Stimulated activated CD4-positive, alpha-beta T cell treated with anti-CD3 and anti-CD28 coated beads, Interleukin-1b, Interleukin-23, amount 100 ng/mL, for 1 hour (primary cell): ENCODE data around the gene CCNT1.
"Not testable (repeated sequence)": the region's sequence is repeated elsewhere in the genome, so short reads cannot be mapped to it uniquely, and the experiment has no call there.

Experiments used
- DNase-seq, 2 donors: peaks; one replicate each; pipeline ENCODE4 v3.0.0-alpha.2; 2020; ENCODE audit warnings: low read depth in 2 of 2

CCNT1 gene

DNA sequence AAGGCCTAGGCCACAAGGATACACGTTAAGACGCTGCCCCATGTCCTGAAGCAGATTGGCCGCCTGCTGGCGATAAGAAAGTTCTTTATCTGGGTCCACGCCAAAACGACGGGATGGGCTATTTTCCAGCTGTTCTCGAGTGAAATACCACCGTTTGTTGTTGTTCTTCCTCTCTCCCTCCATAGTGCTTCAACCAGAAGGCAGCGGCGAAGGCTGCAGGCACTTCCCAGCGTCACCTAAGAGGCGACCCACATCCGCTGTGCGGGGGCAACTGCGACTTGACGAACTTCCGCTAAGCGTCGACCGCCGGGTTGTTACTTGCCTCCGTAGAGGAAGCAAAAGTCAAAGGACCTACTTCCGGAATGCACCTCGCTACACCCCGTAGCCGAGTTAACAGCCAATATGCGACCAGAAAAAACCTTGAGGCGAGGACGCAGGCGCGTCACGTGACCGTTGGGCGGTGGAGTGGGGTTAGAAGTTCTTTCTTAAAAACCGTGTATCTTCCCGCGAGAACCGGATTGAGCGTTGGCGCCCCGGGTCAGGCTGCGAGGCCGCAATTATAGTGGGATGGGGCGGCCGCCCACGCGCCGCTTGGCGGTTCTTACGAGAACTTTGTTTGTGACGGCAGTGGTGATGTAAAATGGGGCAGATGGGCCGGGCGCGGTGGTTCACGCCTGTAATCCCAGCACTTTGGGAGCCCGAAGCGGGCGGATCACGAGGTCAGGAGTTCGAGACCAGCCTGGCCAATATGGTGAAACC lies at the start of gene CCNT1:
CCNT1 (minus strand) TSS at position 215 of the 759 bp plus-strand sequence; CDS start at position 183, 32 bp downstream.
- peak; percentile 89 to 96 for DNase-seq

DNA sequence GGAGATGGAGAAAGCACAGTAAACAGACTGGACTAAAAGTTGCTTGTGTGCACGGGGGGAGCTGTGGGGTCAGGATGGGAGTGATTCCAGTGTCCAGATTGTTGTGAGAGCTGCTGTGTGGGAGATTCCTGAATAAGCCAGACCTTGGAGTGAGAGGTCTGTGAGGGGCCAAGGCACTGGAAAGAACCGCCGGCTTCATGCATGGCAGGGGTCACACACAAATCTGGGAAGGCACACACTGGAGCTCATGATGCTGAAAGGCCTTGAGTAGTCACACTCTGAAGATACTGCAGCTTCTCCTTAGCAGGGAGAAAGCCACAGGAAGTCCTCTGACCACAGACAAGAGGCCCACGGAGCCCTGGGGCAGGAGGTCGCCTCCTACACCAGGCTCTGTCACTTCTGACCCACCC lies 49.3 kb upstream of the CCNT1 start:
- DNase-seq = no peak

DNA sequence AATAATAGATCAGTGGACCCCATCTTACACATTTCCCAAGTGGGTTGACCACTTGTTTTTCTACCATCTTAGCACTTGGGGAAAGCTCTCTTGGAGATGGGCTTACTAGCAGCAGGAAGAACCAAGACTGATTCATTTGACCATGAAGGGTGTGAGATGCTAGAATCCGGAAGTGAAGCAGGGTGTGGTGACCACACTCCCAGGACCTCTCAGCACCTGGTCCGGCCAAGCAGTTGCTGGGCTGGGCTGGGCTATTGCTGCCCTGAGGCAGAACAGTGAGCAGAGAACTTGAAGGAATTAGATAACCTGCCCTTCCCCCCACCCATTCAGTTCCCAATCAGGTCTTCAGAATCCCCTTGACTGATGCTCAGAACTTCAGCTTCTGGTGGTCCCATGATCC lies 48.0 kb upstream of the CCNT1 start:
- no peak for DNase-seq

DNA sequence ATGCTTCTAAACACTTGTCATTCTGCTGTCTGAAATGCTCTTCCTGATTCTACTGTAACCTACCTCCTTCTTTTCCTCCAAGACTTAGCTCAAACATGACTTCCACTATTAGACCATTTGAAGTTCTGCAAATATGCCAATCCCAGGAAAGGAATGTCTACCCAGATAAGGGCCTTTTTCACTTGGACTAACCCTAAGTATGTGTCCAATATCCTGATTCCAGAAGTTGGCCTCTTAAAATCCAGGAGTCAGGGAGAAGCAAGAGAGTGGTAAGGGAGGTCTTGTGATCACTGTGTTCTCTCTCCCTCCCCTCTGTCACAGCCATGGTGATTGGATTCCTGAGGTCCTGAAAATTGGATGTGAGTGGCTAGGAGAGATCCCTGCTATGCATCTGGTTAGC lies 42.2 kb upstream of the CCNT1 start:
- no peak for DNase-seq

DNA sequence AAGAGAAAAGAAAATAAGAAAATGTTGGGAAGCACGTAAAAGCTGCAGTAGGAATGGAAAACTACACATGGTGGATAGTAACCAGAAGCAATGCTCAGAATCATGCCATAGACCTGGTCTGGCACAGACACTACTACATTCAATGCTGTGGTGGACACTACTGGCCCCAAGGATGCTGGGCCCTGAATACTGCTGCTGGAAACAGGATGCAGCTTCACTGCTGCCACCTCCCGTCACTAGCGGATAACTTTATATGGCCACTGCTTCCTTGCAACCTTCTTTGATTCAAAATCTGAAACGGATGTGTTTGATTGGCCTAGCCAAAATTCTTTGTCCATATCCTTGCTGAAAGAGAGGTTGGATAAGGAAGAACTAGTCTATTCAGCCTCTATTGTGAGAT lies 41.7 kb upstream of the CCNT1 start:
- DNase-seq = no peak

DNA sequence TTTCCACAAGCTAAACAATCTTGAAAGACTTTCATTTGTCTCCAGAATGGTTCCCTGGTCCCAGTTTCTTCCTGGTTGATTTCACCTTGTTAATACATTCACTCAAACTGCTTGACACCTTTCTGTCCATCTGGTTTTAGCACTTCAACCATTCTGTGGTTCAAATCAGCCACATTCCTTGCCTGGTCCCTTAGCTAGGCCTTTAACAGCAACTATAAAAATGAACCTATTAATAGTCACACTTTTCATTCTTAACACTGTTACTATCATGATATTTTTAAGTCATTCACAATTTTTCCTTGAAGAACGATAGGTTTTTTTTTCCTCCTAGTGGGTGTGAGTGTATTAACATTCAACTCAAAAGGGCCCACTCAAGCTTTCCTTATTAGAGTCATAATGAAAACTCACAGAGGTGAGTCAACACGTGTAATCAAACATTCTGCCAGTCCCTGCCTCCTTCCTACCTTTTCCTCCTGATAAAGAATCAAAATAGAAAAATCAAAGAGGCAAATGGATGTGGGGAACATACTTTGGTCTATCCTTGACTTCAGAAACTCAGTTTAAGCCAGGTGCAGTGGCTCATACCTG lies 34.4 kb upstream of the CCNT1 start:
- no peak for DNase-seq

DNA sequence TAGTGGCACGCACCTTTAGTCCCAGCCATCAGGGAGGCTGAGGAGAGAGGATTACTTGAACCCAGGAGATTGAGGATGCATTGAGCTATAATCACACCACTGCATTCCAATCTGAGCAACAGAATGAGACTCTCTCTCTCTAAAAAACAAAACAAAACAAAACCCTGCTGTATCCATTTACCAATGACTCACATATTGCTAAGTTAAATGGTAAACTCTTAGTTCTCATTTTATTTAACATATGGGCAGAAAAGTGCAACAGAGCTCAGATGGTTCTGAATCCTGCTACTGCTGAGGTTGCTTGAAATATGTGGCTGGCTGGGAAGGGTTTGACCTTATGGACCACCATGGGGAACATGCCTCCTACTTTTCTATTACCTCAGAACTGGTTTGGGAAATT lies 33.7 kb upstream of the CCNT1 start:
- DNase-seq = no peak

DNA sequence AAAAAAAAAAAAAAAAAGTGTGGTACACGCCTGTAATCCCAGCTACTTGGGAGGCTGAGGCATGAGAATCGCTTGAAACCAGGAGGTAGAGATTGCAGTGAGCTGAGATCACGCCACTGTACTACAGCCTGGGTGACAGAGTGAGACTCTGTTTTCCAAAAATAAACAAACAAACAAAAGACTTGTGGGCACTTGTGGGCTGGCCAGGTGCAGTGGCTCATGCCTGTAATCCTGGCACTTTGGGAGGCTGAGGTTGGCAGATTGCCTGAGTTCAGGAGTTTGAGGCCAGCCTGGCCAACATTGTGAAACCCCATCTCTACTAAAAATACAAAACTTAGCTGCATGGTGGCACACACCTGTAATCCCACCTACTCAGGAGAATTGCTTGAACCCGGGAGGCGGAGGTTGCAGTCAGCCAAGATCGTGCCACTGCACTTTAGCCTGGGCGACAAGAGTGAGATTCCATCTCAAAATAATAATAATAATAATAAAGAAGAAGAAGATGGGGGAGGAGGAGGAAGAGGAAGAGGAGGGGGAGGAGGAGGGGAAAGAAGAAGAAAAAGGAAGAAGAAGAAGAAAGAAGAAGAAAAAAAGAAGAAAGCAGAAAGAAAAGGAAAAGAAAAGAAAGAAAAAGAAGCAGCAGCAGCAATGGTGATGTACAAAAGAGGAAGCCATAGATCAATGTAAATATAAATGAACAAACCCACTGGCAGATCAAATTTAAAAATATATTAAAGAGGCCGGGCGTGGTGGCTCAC lies 27.9 kb upstream of the CCNT1 start:
- DNase-seq = no peak

DNA sequence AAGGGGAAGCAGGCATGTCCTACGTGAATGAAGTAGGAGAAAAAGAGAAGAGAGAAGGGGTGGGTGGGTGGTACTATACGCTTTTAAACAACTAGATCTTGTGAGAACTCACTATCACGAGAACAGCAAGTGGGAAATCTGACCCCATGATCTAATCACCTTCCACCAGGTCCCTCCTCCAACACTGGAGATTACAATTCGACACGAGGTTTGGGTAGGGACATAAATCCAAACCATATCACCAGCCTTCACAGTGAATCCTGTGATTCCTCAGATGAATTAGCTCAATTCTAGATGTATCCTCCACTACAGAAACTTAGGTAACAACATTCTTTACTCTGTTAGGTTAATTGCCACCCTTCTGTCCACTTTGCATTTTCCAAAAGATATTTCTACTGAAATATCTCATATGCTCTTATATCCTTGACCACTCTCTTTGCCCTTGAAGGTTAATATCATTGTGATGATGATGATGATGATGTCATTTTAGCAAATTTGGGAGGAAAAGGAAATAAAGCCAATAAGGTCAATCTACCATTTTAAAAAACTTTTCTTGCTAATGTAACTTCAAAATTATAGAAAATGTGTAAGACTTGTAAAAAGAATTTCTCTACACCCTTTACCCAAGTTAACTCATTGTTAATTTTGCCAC lies 23.2 kb upstream of the CCNT1 start:
- no peak for DNase-seq

DNA sequence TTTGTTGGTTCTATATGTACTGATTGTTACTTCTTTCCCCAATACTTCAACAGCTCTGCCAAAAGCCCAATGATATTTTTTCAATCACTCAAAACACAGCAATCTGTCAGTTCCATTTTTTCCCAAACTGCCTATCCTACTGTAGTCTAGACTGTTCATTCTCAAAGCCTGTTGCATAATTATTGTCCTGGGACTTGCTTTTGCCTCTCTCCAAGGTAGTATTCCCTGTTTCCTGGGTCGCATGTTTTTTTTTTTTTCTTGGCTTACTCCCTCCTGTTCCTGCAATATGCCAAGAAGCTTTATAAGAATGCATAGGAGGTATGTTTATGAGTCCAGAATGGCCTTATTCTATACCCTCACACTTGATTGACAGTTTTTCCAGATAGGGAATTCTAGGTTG lies 19.9 kb upstream of the CCNT1 start:
- no peak for DNase-seq

DNA sequence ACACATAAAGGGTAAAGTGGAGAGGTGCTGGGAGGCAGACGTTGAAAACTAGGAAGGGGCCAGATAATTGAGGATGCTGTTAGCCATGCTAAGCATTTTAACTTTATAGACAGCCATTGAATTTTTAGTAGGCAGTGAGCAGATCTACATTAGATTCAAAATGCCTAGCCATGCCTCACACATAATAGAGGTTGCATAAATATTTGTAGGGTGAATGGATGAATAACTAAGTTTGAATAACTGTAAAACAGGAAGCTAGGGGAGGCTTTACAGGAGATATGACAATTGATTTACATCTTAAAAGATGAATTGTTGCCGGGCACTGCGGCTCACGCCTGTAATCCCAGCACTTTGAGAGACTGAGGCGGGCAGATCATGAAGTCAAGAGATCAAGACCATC lies 12.3 kb upstream of the CCNT1 start:
- no peak for DNase-seq

DNA sequence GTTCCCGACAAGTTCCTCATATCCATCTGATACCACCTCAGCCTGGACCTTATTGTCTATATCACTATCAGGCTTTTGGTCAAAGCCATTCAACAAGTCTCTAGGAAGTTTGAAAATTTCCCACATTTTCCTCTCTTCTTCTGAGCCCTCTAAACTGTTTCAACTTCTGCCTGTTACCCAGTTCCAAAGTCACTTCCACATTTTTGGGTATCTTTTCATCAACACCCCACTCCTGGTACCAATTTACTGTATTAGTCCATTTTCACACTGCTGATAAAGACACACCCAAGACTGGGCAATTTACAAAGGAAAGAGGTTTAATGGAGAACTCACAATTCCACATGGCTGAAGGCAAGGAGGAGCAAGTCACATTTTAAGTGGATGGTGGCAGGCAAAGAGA lies 4.2 kb upstream of the CCNT1 start:
- not testable (repeated sequence) for DNase-seq

DNA sequence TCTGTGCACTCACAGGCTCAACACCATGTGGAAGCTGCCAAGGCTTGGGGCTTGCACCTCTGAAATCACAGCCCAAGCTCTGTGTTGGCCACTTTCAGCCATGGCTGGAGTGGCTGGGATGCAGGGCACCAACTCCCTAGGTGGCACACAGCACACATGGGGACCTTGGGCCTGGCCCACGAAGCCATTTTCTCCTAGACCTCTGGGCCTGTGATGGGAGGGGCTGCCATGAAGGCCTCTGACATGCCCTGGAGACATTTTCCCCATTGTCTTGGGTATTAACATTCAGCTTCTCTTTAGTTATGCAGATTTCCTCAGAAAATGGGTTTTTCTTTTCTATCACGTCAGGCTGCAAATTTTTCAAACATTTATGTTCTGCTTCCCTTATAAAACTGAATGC lies 3.7 kb upstream of the CCNT1 start:
- DNase-seq = not testable (repeated sequence)

DNA sequence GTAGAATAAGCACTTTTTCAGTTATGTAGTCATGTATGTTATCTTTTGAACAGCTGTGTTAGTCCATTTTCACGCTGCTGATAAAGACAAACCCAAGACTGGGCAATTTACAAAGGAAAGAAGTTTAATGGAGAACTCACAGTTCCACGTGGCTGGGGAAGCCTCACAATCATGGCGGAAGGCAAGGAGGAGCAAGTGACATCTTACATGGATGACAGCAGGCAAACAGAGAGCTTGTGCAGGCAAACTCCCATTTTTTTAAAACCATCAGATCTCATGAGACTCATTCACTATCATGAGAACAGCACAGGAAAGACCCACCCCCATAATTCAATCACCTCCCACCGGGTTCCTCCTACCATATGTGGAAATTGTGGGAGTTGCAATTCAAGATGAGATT lies 2.5 kb upstream of the CCNT1 start:
- not testable (repeated sequence) for DNase-seq

DNA sequence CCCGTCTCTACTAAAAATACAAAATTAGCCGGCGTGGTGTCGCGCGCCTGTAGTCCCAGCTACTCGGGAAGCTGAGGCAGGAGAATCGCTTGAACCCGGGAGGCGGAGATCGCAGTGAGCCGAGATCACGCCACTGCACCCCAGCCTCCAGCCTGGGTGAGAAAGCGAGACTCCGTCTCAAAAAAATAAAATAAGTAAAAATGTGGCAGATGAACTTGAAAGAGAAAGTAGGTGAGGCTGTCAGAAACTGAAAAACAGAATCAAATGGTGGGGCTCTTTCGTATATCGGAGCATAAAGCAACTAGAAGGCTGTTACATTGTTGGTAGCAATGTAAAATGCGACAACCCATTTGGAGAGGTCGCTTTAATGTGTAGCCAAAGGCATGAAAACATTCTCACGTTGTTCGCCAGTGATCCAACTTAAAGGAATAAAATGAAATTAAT lies 767 bp upstream of the CCNT1 start:
- no peak for DNase-seq

DNA sequence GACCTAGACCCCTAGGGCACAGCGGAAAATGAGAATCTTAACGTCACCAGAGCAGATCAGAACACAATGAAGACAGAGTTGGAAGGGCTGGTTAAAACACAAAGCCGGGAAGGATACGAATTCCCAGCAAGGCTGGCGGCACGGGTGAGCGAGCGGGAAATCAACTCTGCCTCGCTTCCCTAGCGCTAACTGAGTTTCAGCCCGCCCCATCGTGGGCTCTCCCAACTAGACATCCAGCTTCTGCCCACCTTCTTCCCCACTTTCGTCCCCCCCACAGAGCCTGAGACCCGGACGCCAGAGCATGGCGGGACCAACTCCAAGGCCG lies 377 bp downstream of the CCNT1 start:
- DNase-seq = no peak

DNA sequence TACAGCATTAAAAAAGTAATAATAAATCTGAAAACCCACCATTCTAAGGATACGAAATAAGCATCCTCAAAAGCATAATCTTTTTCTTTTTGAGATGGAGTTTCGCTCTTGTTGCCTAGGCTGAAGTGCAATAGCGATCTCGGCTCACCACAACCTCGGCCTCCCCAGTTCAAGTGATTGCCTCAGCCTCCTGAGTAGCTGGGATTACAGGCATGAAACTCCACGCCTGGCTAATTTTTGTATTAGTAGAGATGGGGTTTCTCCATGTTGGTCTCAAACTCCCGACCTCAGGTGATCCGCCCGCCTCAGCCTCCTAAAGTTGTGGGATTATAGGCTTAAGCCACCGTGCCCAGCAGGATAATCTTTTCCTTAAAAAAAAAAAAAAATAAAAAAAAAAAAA lies 4.3 kb downstream of the CCNT1 start:
- DNase-seq = no peak

DNA sequence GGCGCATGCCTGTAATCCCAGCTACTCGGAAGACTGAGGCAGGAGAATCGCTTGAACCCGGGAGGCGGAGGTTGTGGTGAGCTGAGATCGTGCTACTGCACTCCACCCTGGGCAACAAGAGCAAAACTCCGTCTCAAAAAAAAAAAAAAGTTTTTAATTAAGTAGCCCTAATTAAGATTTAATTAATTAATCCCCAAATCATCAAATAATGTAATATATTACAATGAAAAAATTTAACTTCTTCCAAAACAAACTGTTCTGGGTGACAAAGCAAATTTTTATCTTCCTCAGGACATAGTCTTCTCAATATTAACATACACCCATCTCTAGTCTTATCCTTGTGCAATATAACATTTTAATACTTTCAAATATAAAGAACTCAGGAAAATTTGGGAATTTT lies 17.7 kb downstream of the CCNT1 start:
- not testable (repeated sequence) for DNase-seq

DNA sequence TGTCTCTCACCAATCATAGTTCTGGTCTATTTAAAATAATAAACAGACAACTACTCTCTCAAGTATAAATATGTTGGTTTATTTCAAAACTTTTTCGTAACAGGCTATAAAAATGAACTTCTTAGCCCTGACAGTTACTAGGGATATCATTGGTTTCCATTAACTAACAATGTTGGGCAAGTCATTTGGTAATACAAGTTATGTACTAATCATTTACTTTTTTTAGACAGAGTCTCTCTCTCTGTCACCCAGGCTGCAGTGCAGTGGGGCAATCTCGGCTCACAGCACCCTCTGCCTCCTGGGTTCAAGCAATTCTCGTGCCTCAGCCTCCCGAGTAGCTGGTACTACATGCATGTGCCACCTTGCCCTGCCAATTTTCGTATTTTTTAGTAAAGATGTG lies 19.9 kb downstream of the CCNT1 start:
- DNase-seq = no peak

DNA sequence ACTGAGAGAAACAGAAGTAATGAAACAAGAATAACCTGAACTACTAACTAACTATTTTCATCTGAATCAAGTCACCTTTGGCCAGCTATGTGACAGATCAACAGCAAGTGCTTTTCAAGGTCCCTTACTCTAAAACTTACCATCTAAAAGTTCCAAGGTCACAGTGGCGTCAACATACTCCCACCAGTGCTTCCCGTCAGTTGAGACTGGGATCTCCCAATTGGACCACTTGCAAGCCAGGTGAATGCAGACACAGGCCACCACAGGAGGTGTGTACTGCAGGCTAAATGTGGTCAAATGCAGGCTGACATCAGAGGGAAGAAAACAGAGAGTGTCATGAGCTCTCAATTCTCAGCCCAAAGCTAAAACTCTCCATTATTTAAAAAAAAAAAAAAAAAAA lies 20.6 kb downstream of the CCNT1 start:
- DNase-seq = no peak

DNA sequence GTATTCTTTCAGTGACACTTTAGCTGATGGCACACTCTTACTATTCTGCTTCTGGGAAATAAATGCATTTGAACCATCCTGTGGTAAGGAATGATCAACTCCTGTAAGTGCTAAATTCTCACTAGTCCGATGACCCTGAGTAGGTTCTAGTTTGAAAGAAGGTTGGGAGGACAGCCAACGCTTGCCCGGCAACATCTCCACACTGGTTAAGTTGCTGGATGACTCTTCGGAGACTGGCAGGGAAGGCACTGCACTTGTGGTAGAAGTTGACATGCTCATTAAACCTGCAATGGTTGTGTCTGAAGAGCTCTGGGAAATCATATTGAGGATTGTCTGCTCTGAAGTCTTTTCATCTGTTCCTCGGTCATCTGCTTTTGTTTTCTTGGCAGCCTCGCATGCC lies 22.5 kb downstream of the CCNT1 start:
- no peak for DNase-seq

DNA sequence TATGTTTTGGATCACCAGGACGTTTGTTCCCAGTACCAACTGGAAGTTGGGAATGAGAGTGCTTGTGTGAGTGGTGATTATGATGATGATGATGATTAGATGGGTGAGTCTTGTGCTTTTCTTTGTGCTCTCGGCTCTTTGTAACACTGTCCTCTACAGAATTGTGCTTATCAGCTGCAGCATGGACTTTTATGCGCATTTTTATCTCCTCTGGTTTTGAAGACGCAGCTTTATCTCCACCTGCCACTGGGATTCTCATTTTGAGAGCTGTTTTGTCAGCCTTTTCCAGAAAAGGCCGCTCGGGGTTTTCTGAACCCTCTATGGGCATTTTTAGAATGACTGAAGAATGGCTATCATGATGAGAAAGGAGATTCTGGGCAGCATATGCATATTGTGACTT lies 22.9 kb downstream of the CCNT1 start:
- DNase-seq = no peak
